H1 (cell line): ENCODE measurements around the gene ZNF148. TPM values are rescaled to one million over a fixed set of nuclear protein-coding genes. Genes with fewer than 3 reads are reported as not detected.

Experiments used
- CTCF ChIA-PET: fragments of 300-600 bp; sonication (Branson Sonifier 250); formaldehyde crosslinking; loops from one replicate; lab custom pipeline; 2021; ENCODE audit not compliant: partially characterized antibody; lab: Charles Lee
- POLR2A ChIA-PET: fragments of 300-600 bp; sonication (Branson Sonifier 250); formaldehyde crosslinking; loops from one replicate; lab custom pipeline; 2021; ENCODE audit warnings: inconsistent platforms; ENCODE audit not compliant: partially characterized antibody; lab: Charles Lee
- DNase-seq, 2 experiments: peaks; one replicate each; pipeline versions ENCODE4 v3.0.0 to v3.0.0-alpha.2; 2010 to 2022; ENCODE audit warnings: low spot score in 2 of 2, low read depth in 1 of 2, mixed read lengths in 1 of 2
- FAIRE-seq: peaks from 2 replicates; lab custom pipeline; 2011; peaks lifted over from hg19 to GRCh38; lab: Jason Lieb, UNC
- H2AFZ ChIP-seq: 2 replicates; pipeline ENCODE4 v1.8.1; 2012; ENCODE audit warnings: low read length, inconsistent platforms
- H2AK5ac ChIP-seq: 2 replicates; pipeline ENCODE4 v1.6.1; 2013; ENCODE audit warnings: low read depth, low read length
- H2BK120ac ChIP-seq: replicated peaks from 2 replicates; pipeline ENCODE3; 2013; ENCODE audit warnings: low read depth, low read length, inconsistent platforms
- H2BK12ac ChIP-seq: 2 replicates; pipeline ENCODE4 v1.6.1; 2013; ENCODE audit warnings: low read depth, low read length
- H2BK15ac ChIP-seq: 2 replicates; pipeline ENCODE4 v1.6.1; 2013; ENCODE audit warnings: low read length
- H2BK20ac ChIP-seq: 2 replicates; pipeline ENCODE4 v1.6.1; 2013; ENCODE audit warnings: low read length
- H2BK5ac ChIP-seq: 2 replicates; pipeline ENCODE4 v1.6.1; 2013; ENCODE audit warnings: low read depth, low read length
- H3K14ac ChIP-seq: 2 replicates; pipeline ENCODE4 v1.6.1; 2013; ENCODE audit warnings: inconsistent platforms; ENCODE audit not compliant: insufficient read length
- H3K18ac ChIP-seq: 2 replicates; pipeline ENCODE4 v1.6.1; 2013; ENCODE audit warnings: low read length; ENCODE audit errors: extremely low read depth
- H3K23ac ChIP-seq: 2 replicates; pipeline ENCODE4 v1.6.1; 2013; ENCODE audit warnings: inconsistent platforms; ENCODE audit not compliant: insufficient read length
- H3K23me2 ChIP-seq: 2 replicates; pipeline ENCODE4 v1.6.1; 2013; ENCODE audit warnings: low read depth, low read length
- H3K27ac ChIP-seq: 2 replicates; pipeline ENCODE4 v1.6.1; 2011; ENCODE audit warnings: low read depth, low read length, inconsistent platforms
- H3K27me3 ChIP-seq, 4 experiments: replicated peaks in 1 of 4; 1 replicate in 1 of 4; 2 replicates in 3 of 4; pipeline versions ENCODE4 v1.6.1 to v1.8.1; 2011 to 2013; ENCODE audit warnings: low read length in 3 of 4, mild to moderate bottlenecking in 3 of 4, inconsistent platforms in 2 of 4, mixed read lengths in 2 of 4, moderate library complexity in 1 of 4; ENCODE audit not compliant: control insufficient read depth in 3 of 4, insufficient read depth in 3 of 4; ENCODE audit errors: extremely low read depth in 1 of 4
- H3K36me3 ChIP-seq, 4 experiments: 2 replicates each; pipeline versions ENCODE4 v1.6.1 to v1.8.1; 2011 to 2013; ENCODE audit warnings: mild to moderate bottlenecking in 4 of 4, low read length in 3 of 4, moderate library complexity in 2 of 4, control low read depth in 1 of 4, inconsistent platforms in 1 of 4; ENCODE audit not compliant: insufficient read depth in 4 of 4, control insufficient read depth in 2 of 4
- H3K4ac ChIP-seq: replicated peaks from 2 replicates; pipeline ENCODE3; 2013; ENCODE audit warnings: low read length, low read depth, mixed read lengths, inconsistent platforms; ENCODE audit not compliant: insufficient read length
- H3K4me1 ChIP-seq, 4 experiments: replicated peaks in 1 of 4; 1 replicate in 1 of 4; 2 replicates in 3 of 4; pipeline versions ENCODE4 v1.6.1 to v1.8.1; 2011 to 2013; ENCODE audit warnings: low read length in 3 of 4, inconsistent platforms in 2 of 4, mixed read lengths in 1 of 4; ENCODE audit not compliant: insufficient read depth in 4 of 4, control insufficient read depth in 3 of 4
- H3K4me2 ChIP-seq, 2 experiments: 2 replicates each; pipeline versions ENCODE4 v1.6.1 to v1.8.1; 2011 to 2013; ENCODE audit warnings: low read depth in 2 of 2, low read length in 2 of 2, control low read depth in 1 of 2, inconsistent platforms in 1 of 2, mild to moderate bottlenecking in 1 of 2; ENCODE audit not compliant: insufficient read depth in 1 of 2
- H3K4me3 ChIP-seq, 4 experiments: fragments of 200-600, 300-600 bp in 1 of 4; sonication (generic), shearing (Covaris generic), sonication (Bioruptor Twin) in 1 of 4; 2 replicates each; pipeline versions ENCODE4 v1.5.1 to v1.8.1; 2011 to 2016; ENCODE audit warnings: low read length in 4 of 4, low read depth in 3 of 4, control low read depth in 2 of 4, inconsistent platforms in 2 of 4, mild to moderate bottlenecking in 2 of 4, mixed read lengths in 1 of 4, moderate library complexity in 1 of 4; ENCODE audit not compliant: insufficient read depth in 2 of 4; ENCODE audit errors: extremely low read depth in 1 of 4
- H3K56ac ChIP-seq: replicated peaks from 2 replicates; pipeline ENCODE3; 2013; ENCODE audit warnings: low read depth, mild to moderate bottlenecking, mixed read lengths, low read length, inconsistent platforms; ENCODE audit not compliant: insufficient read length
- H3K79me1 ChIP-seq: 2 replicates; pipeline ENCODE4 v1.6.1; 2013; ENCODE audit warnings: low read depth, low read length, control low read depth
- H3K79me2 ChIP-seq, 2 experiments: 2 replicates each; pipeline versions ENCODE4 v1.6.1 to v1.8.1; 2012 to 2013; ENCODE audit warnings: low read length in 2 of 2, mild to moderate bottlenecking in 2 of 2, inconsistent platforms in 1 of 2; ENCODE audit not compliant: insufficient read depth in 2 of 2, control insufficient read depth in 1 of 2
- H3K9ac ChIP-seq, 4 experiments: replicated peaks in 1 of 4; 1 replicate in 1 of 4; 2 replicates in 3 of 4; pipeline versions ENCODE4 v1.6.1 to v1.8.1; 2011 to 2013; ENCODE audit warnings: low read depth in 3 of 4, low read length in 3 of 4, control low read depth in 2 of 4, mild to moderate bottlenecking in 2 of 4, moderate library complexity in 2 of 4, inconsistent platforms in 1 of 4; ENCODE audit errors: extremely low read depth in 1 of 4
- H3K9me3 ChIP-seq, 2 experiments: 2 replicates each; pipeline versions ENCODE4 v1.6.1 to v1.8.1; 2012 to 2013; ENCODE audit warnings: mild to moderate bottlenecking in 2 of 2, moderate library complexity in 2 of 2, control low read depth in 1 of 2, inconsistent platforms in 1 of 2, low read depth in 1 of 2, low read length in 1 of 2, mixed read lengths in 1 of 2; ENCODE audit not compliant: insufficient read depth in 2 of 2
- H4K20me1 ChIP-seq, 2 experiments: replicated peaks in 1 of 2; 2 replicates each; pipeline versions ENCODE3 to v1.8.1; 2011 to 2013; ENCODE audit warnings: inconsistent platforms in 2 of 2, low read length in 2 of 2, mild to moderate bottlenecking in 1 of 2; ENCODE audit not compliant: insufficient read depth in 2 of 2, control insufficient read depth in 1 of 2
- H4K5ac ChIP-seq: 2 replicates; pipeline ENCODE4 v1.6.1; 2013; ENCODE audit warnings: low read length, low read depth, mixed read lengths, inconsistent platforms; ENCODE audit not compliant: insufficient read length
- H4K8ac ChIP-seq: 2 replicates; pipeline ENCODE4 v1.8.0; 2013; ENCODE audit warnings: mild to moderate bottlenecking, moderate library complexity, low read length, inconsistent platforms; ENCODE audit not compliant: insufficient read depth; ENCODE audit errors: extremely low read depth
- H4K91ac ChIP-seq: replicated peaks from 2 replicates; pipeline ENCODE3; 2013; ENCODE audit warnings: low read length, mixed read lengths, inconsistent platforms; ENCODE audit not compliant: insufficient read length
- BCL11A ChIP-seq, 2 experiments: IDR thresholded peaks; one replicate each; pipeline ENCODE4 v1.6.1; 2011; ENCODE audit warnings: low read depth in 2 of 2, low read length in 2 of 2, mild to moderate bottlenecking in 2 of 2
- CHD1 ChIP-seq: IDR thresholded peaks from 2 replicates; pipeline ENCODE4 v1.6.1; 2012; ENCODE audit warnings: low read depth, low read length, improper control_type of control experiment
- CREB1 ChIP-seq: IDR thresholded peaks from 2 replicates; pipeline ENCODE4 v1.6.1; 2012; ENCODE audit warnings: inconsistent platforms
- EGR1 ChIP-seq: IDR thresholded peaks from 2 replicates; pipeline ENCODE4 v1.6.1; 2011; ENCODE audit warnings: low read depth, low read length, borderline replicate concordance
- KDM5A ChIP-seq: fragments of 200-600 bp; IDR thresholded peaks from 2 replicates; pipeline ENCODE4 v1.7.1; 2012; ENCODE audit warnings: mild to moderate bottlenecking, low read length, inconsistent platforms, mixed read lengths
- NRF1 ChIP-seq: IDR thresholded peaks from 2 replicates; pipeline ENCODE4 v1.6.1; 2011; ENCODE audit warnings: mild to moderate bottlenecking, low read depth, low read length, improper control_type of control experiment
- RFX5 ChIP-seq: IDR thresholded peaks from 2 replicates; pipeline ENCODE4 v1.6.1; 2011; ENCODE audit warnings: low read depth, low read length, improper control_type of control experiment, borderline replicate concordance
- SAP30 ChIP-seq: fragments of 300-600 bp; sonication (generic); IDR thresholded peaks from 2 replicates; pipeline ENCODE4 v1.7.1; 2012; ENCODE audit warnings: low read length, moderate library complexity, mild to moderate bottlenecking, inconsistent platforms; ENCODE audit not compliant: insufficient read depth, insufficient replicate concordance
- TAF1 ChIP-seq: IDR thresholded peaks from 2 replicates; pipeline ENCODE4 v1.6.1; 2011; ENCODE audit warnings: mild to moderate bottlenecking, low read depth, low read length
- ZNF274 ChIP-seq: IDR thresholded peaks from 2 replicates; pipeline ENCODE4 v1.7.0; 2012; ENCODE audit warnings: low read length, borderline replicate concordance; ENCODE audit errors: extremely low read depth
- WGBS, 2 experiments: shearing (Covaris generic) in 1 of 2; methylation state at CpG; one replicate each; pipeline versions ENCODE4 v1.1.6 to v1.1.7; 2013 to 2015; ENCODE audit warnings: low lambda C conversion rate in 2 of 2, mixed read lengths in 2 of 2, inconsistent platforms in 1 of 2, low coverage in 1 of 2, missing lambda C conversion rate in 1 of 2; ENCODE audit not compliant: insufficient replicate concordance in 2 of 2, insufficient coverage in 1 of 2, insufficient read length in 1 of 2; ENCODE audit errors: extremely low coverage in 1 of 2, missing lambda C conversion rate in 1 of 2; 5-methylcytosine and 5-hydroxymethylcytosine counted together
- polyA plus RNA-seq, 7 experiments: library from polyadenylated mRNA; depleted of rRNA in 3 of 7; stranded (reverse) in 5 of 7; unstranded in 2 of 7; fragments of >200 nt in 5 of 7; fragments of 200-250 nt in 2 of 7; gene quantifications; 1 replicate in 5 of 7; 2 replicates in 1 of 7; 4 replicates in 1 of 7; pipeline versions ENCODE4 v1.2.1 to v1.2.3, GENCODE V29; 2011 to 2013; ENCODE audit warnings: missing spikeins in 2 of 7, mixed read lengths in 2 of 7
- total RNA-seq: library from RNA; stranded (reverse); fragmentation: NEBNext Ultra II Directional; extraction: Animal tissue kit (Norgen Biotek cat#: 25700); gene quantifications from 2 replicates; pipeline ENCODE4 v1.2.1, GENCODE V29; 2021
- TF ChIP-seq, protein P1 (sequence below): IDR thresholded peaks from 2 replicates; pipeline ENCODE4 v1.6.1; 2012; ENCODE audit warnings: inconsistent platforms
- TF ChIP-seq, protein P2 (sequence below), 3 experiments: IDR thresholded peaks; 1 replicate in 2 of 3; 2 replicates in 1 of 3; pipeline versions ENCODE4 v1.5.1 to v1.6.1; 2011; ENCODE audit warnings: low read length in 3 of 3, mild to moderate bottlenecking in 3 of 3, inconsistent platforms in 2 of 3, low read depth in 1 of 3, moderate library complexity in 1 of 3; ENCODE audit not compliant: insufficient read depth in 1 of 3; ENCODE audit errors: control extremely low read depth in 1 of 3

The ZNF148 gene
- total and polyA plus RNA-seq, 2 of the 8 experiments (the other 6 are each of a cell fraction or from before 2014, with no cell fraction given), result 3.7 to 22.6 TPM

DNA sequence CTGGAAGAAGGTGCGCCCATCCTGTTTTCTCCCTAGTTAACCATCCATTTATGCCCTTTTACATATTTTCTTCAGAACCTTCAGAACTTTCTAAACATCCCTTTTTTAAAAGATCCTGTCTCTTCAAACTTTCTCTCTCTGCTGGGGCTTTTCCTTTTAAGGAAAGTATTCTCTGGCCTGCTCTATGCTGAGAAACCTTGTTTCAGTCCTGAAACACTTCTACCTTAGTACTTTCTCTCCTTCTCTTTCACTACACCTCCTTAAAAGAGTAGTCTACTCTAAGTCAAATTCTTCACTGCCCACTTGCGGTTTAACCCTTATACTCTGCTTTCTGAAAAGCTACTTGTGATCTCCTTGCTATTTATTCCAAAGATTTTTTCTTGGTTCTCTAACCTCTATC lies 97.0 kb downstream of the ZNF148 start:
- H3K9ac ChIP-seq, result no peak overlapping the region
- no peaks in the 10 kb centered on the region for H3K9me3 ChIP-seq
- H3K4me3 ChIP-seq, result no peak overlapping the region
- no peak overlapping the region for H4K8ac ChIP-seq
- no peak overlapping the region for H3K14ac ChIP-seq
- no peak overlapping the region for H3K23ac ChIP-seq
- no peak overlapping the region for H3K56ac ChIP-seq
- no peak overlapping the region for H3K4me2 ChIP-seq
- TF ChIP-seq SAP30 (no peak), RFX5 (no peak), NRF1 (no peak), BCL11A (IDR thresholded peaks at IDR 0.05; ENCODE audit: low read depth in 2 of 2, low read length in 2 of 2) (no peak), TAF1 (no peak), EGR1 (no peak), KDM5A (no peak), CREB1 (no peak), CHD1 (no peak), ZNF274 (no peak)
- TF ChIP-seq, protein P1, sequence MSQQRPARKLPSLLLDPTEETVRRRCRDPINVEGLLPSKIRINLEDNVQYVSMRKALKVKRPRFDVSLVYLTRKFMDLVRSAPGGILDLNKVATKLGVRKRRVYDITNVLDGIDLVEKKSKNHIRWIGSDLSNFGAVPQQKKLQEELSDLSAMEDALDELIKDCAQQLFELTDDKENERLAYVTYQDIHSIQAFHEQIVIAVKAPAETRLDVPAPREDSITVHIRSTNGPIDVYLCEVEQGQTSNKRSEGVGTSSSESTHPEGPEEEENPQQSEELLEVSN, result no peak
- TF ChIP-seq, protein P2, sequence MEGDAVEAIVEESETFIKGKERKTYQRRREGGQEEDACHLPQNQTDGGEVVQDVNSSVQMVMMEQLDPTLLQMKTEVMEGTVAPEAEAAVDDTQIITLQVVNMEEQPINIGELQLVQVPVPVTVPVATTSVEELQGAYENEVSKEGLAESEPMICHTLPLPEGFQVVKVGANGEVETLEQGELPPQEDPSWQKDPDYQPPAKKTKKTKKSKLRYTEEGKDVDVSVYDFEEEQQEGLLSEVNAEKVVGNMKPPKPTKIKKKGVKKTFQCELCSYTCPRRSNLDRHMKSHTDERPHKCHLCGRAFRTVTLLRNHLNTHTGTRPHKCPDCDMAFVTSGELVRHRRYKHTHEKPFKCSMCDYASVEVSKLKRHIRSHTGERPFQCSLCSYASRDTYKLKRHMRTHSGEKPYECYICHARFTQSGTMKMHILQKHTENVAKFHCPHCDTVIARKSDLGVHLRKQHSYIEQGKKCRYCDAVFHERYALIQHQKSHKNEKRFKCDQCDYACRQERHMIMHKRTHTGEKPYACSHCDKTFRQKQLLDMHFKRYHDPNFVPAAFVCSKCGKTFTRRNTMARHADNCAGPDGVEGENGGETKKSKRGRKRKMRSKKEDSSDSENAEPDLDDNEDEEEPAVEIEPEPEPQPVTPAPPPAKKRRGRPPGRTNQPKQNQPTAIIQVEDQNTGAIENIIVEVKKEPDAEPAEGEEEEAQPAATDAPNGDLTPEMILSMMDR (IDR thresholded peaks at IDR 0.05; ENCODE audit: control extremely low read depth in 1 of 3, insufficient read depth in 1 of 3, low read depth in 1 of 3, low read length in 3 of 3), result no peak
- H2BK20ac ChIP-seq, result no peak overlapping the region
- no peaks in the 10 kb centered on the region for H3K79me2 ChIP-seq
- H2BK120ac ChIP-seq, result no peak overlapping the region
- no peak overlapping the region for H2BK5ac ChIP-seq
- H3K79me1 ChIP-seq, result no peaks in the 10 kb centered on the region
- H3K23me2 ChIP-seq, result no peaks in the 10 kb centered on the region
- ChIA-PET POLR2A (no interaction called here), CTCF (no interaction called here)
- H4K91ac ChIP-seq, result no peak overlapping the region
- H2BK12ac ChIP-seq, result no peak overlapping the region
- peaks cover 0 to 11% (median 0%) of the 10 kb centered on the region in 4 experiments; a peak in 1 of 7 replicates for H3K4me1 ChIP-seq
- no peak for DNase-seq
- H3K36me3 ChIP-seq, result no peaks in the 10 kb centered on the region; a peak in 1 of 8 replicates
- H2BK15ac ChIP-seq, result no peak overlapping the region
- H4K5ac ChIP-seq, result no peak overlapping the region
- H3K27ac ChIP-seq, result no peak overlapping the region
- FAIRE-seq, result no peak
- no peaks in the 10 kb centered on the region for H3K27me3 ChIP-seq
- WGBS, 2 experiments, result 93% methylated on average over 2 of the region's 2 CpGs; no CpG with 5 or more reads in 1 of the 2 experiments
- no peak overlapping the region for H3K4ac ChIP-seq
- no peaks in the 10 kb centered on the region for H4K20me1 ChIP-seq
- no peak overlapping the region for H3K18ac ChIP-seq
- no peak overlapping the region for H2AK5ac ChIP-seq
- no peak overlapping the region for H2AFZ ChIP-seq
